HT-29 (cell line): ENCODE results near the gene PTPRD. TPM values are rescaled to one million over a fixed set of nuclear protein-coding genes. Genes with fewer than 3 reads are reported as not detected.

Experiments used
- DNase-seq: peaks from one replicate; pipeline ENCODE4 v3.0.0-alpha.2; 2015; ENCODE audit warnings: low spot score
- total RNA-seq: library from RNA; depleted of rRNA; stranded (reverse); fragments of >200 nt; shearing (Covaris generic); gene quantifications from 2 replicates; pipeline ENCODE4 v1.2.3, GENCODE V29; 2014

PTPRD gene
- total RNA-seq, 1 experiment from 2014 or later, result not detected

GRCh38 chr9:8869812-8870211 is 1743.0 kb downstream of the PTPRD start:
- DNase-seq, result no peak

- DNase-seq, result no peak
Observed at GRCh38 chr9:8868632-8869031, 1744.2 kb downstream of the PTPRD start.

GRCh38 chr9:8867148-8867547 is 1745.7 kb downstream of the PTPRD start:
- DNase-seq, result no peak

GRCh38 chr9:8864545-8864896 is 1748.3 kb downstream of the PTPRD start:
- no peak for DNase-seq

- DNase-seq, result no peak
Observed at GRCh38 chr9:8863886-8864544, 1748.8 kb downstream of the PTPRD start.

GRCh38 chr9:8863069-8863468 is 1749.7 kb downstream of the PTPRD start:
- no peak for DNase-seq

GRCh38 chr9:8860925-8861324 is 1751.9 kb downstream of the PTPRD start:
- DNase-seq, result no peak

GRCh38 chr9:8860086-8860485 is 1752.7 kb downstream of the PTPRD start:
- DNase-seq, result no peak

- DNase-seq, result no peak
Observed at GRCh38 chr9:8859416-8859815, 1753.4 kb downstream of the PTPRD start.

GRCh38 chr9:8858596-8859161 is 1754.1 kb downstream of the PTPRD start:
- DNase-seq, result no peak

GRCh38 chr9:8857926-8858595 is 1754.7 kb downstream of the PTPRD start:
- no peak for DNase-seq

GRCh38 chr9:8857068-8857925 is 1755.5 kb downstream of the PTPRD start:
- DNase-seq, result no peak

GRCh38 chr9:8856396-8857067 is 1756.3 kb downstream of the PTPRD start:
- DNase-seq, result no peak

- DNase-seq, result no peak
Observed at GRCh38 chr9:8855046-8855445, 1757.8 kb downstream of the PTPRD start.

GRCh38 chr9:8852301-8852864 is 1760.4 kb downstream of the PTPRD start:
- no peak for DNase-seq

GRCh38 chr9:8850914-8851313 is 1761.9 kb downstream of the PTPRD start:
- DNase-seq, result no peak

- DNase-seq, result no peak
Observed at GRCh38 chr9:8845808-8846207, 1767.0 kb downstream of the PTPRD start.

GRCh38 chr9:8845376-8845775 is 1767.4 kb downstream of the PTPRD start:
- DNase-seq, result no peak

GRCh38 chr9:8844549-8844948 is 1768.3 kb downstream of the PTPRD start:
- no peak for DNase-seq

GRCh38 chr9:8842402-8843193 is 1770.2 kb downstream of the PTPRD start:
- no peak for DNase-seq

GRCh38 chr9:8838136-8838535 is 1774.7 kb downstream of the PTPRD start:
- DNase-seq, result no peak
